Myocyte (in vitro differentiated cells): ENCODE measurements around the gene LATS2. TPM values are rescaled to one million over a fixed set of nuclear protein-coding genes. Genes with fewer than 3 reads are reported as not detected.

ENCODE experiments used
- DNase-seq: peaks from one replicate; pipeline ENCODE4 v3.0.0-alpha.2; 2012; ENCODE audit warnings: low read depth
- total RNA-seq: library from RNA; depleted of rRNA; stranded (reverse); fragments of >200 nt; gene quantifications from 2 replicates; pipeline ENCODE4 v1.2.3, GENCODE V29; 2014

The LATS2 gene
- total RNA-seq, 1 donor from 2014 or later: 21.4 TPM

GRCh38 chr13:20994441-20994821 is 67.0 kb downstream of the LATS2 start:
- DNase-seq: no peak

- peak; percentile 47 for DNase-seq
Measured at GRCh38 chr13:20993661-20994440, 67.5 kb downstream of the LATS2 start.

- DNase-seq: no peak
Measured at GRCh38 chr13:20993211-20993610, 68.2 kb downstream of the LATS2 start.

GRCh38 chr13:20991741-20992520 is 69.5 kb downstream of the LATS2 start:
- DNase-seq: no peak

GRCh38 chr13:20990910-20991525 is 70.4 kb downstream of the LATS2 start:
- no peak for DNase-seq

- DNase-seq: no peak
Measured at GRCh38 chr13:20989656-20990321, 71.6 kb downstream of the LATS2 start.

GRCh38 chr13:20988909-20989655 is 72.3 kb downstream of the LATS2 start:
- DNase-seq: no peak

GRCh38 chr13:20988033-20988908 is 73.1 kb downstream of the LATS2 start:
- no peak for DNase-seq

- DNase-seq: no peak
Measured at GRCh38 chr13:20987599-20987998, 73.8 kb downstream of the LATS2 start.

- no peak for DNase-seq
Measured at GRCh38 chr13:20984879-20985278, 76.5 kb downstream of the LATS2 start.

GRCh38 chr13:20983386-20983785 is 78.0 kb downstream of the LATS2 start:
- DNase-seq: no peak

GRCh38 chr13:20981370-20982095 is 79.9 kb downstream of the LATS2 start:
- DNase-seq: no peak

- DNase-seq: no peak
Measured at GRCh38 chr13:20980899-20981298, 80.5 kb downstream of the LATS2 start.

- DNase-seq: no peak
Measured at GRCh38 chr13:20980430-20980829, 81.0 kb downstream of the LATS2 start.

GRCh38 chr13:20977394-20977793 is 84.0 kb downstream of the LATS2 start:
- no peak for DNase-seq

GRCh38 chr13:20974981-20975585 is 86.3 kb downstream of the LATS2 start:
- DNase-seq: no peak

- no peak for DNase-seq
Measured at GRCh38 chr13:20973886-20974425, 87.4 kb downstream of the LATS2 start.

- no peak for DNase-seq
Measured at GRCh38 chr13:20972731-20973130, 88.7 kb downstream of the LATS2 start.
